GM18873 (cell line): Measurements from ENCODE around the gene DNM2.
"Not testable (repeated sequence)": the region's sequence is repeated elsewhere in the genome, so short reads cannot be mapped to it uniquely, and the experiment has no call there.

ENCODE experiments used
- ATAC-seq: cut with Tn5 transposase; IDR thresholded peaks from one replicate; pipeline ENCODE4 v1.9.1; 2021; ENCODE audit warnings: mild to moderate bottlenecking, moderate library complexity, moderate number of reproducible peaks; ENCODE audit not compliant: unreplicated experiment, low FRiP score

DNM2 gene

DNA sequence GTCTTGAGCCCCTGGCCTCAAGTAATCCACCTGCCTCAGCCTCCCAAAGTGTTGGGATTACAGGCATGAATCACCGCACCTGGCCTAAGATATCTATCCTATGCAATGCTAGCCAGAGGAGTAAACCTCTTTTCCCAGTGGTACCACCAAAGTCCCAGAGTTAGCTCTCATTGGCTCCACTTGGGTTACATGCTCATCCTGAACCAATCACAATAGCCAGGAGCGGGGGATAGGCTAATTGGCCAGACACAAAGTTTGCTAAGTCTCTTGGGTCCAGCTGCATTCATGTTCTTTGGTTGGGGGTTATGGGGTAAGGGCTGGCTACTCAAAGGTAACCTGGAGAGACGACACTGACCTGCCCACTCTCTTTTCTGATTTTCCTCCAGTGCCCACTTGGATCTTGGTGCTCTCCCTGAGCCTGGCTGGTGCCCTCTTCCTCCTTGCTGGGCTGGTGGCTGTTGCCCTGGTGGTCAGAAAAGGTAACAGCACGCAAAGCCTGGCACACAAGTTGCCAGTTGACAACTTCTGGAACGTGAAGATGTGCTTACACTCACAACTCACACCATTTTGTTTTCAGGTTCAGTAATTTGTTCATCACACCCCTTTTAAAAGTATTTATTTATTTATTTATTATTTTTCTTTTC is 138.1 kb downstream of the DNM2 start:
- ATAC-seq: no peak

DNA sequence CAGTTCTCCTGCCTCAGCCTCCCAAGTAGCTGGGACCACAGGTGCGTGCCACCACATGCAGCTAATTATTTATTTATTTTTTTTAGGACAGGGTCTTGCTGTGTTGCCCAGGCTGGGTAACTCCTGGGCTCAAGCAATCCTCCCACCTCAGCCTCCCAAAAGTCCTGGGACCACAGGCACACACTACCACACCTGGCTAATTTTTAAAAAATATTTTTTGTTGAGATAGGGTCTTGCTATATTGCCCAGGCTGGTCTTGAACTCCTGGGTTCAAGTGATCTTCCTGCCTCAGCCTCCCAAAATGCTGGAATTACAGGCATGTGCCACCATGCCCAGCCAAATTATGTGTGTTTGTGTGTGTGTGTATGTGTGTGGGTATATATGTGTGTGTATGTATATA is 139.0 kb downstream of the DNM2 start:
- ATAC-seq: not testable (repeated sequence)

DNA sequence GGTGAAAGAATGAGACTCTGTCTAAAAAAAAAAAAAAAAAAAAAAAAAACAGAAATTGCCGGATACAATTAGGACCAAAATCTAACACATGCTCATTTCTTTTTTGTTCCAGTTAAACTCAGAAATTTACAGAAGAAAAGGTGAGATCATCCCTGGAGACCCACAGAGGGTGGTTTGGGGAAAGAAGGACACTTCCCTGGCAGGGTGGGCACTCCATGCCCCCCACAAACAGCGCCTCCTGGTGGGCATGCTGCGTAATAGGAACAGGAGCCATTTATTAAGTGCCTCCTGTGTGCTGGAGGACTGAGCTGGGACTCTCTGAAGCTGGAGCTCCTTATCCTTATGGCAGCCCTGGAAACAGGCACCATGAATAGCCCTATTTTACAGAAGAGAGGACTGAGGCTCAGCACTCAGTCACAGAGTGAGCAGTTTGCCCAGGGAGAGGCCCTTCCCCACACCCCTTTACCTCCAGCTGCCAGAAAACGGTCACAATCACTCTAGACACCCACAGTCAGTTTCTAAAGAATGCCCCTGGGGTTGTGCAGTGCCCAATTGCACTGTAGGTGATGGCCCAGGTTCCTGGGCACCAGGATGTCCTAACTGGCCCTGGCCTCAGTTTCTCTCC is 140.4 kb downstream of the DNM2 start:
- no peak for ATAC-seq

DNA sequence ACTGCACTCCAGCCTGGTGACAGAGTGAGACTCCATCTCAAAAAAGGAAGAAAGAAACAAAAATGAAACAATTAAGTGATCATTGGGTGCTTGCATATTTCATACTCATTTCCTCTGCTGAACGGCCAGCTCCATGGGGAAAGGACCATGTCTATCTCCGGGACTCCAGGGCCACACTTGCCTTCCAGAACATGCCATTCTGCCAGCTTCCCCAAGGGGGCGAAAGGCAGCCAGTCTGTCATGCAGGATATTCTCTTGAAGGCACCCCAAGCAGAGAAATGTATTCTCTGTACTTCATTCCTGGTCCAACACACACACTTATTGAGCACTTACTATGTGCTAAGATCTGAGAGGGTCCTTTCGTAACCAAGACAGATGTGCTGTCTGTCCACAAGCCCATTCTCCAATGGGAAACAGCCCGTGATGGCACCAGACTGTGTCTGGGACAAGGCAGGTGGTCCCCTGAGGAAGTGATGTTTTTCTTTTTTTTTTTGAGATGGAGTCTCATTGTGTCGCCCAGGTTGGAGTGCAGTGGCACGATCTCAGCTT is 143.3 kb downstream of the DNM2 start:
- no peak for ATAC-seq

DNA sequence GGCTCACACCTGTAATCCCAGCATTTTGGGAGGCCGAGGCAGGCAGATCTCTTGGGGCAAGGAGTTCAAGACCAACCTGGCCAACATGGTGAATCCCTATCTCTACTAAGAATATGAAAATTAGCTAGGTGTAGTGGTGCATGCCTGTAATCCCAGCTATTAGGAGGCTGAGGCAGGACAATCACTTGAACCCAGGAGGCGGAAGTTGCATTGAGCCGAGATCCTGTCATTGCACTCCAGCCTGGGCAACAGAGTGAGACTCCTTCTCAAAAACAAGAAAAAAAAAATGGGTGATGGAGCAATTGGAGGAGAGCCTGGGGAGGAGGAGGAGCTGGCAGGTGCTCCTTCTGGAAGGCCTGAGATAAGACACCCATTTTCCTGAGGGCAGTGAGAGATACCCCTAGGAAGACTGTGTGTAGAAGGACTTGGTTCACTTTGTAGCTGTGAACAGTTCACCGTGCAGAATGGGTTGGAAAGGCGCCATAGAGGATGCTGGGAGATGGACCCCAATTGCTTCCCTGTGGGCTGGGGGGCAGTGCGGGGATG is 144.8 kb downstream of the DNM2 start:
- ATAC-seq: no peak

DNA sequence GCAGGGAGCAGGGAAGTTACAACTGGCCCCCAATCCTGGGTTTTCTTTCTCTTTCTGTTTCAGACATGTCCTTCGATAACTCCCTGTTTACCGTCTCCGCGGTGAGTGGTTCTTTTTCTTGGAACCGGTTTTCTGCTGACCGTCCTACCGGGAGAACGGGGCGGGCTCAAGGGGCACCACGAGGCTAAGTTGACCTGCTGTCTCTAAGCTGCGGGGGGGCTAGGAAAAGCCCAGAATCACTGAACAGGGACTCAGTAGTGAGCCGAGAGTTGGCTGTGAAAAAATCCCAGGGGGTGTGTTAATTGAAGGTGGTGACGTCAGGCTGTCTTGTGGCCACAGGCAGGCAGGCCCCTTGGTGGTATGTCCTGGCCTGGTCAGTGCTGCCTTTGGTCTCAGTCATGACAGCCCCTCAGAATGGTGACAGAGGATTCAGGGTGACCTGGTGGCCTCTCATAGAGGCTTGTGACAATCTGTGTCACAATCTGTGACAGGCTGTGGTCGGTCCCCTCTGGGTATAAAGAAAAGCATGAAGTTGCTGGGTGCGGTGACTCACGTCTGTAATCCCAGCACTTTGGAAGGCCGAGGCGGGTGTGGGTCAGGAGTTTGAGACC is 145.3 kb downstream of the DNM2 start:
- no peak for ATAC-seq

DNA sequence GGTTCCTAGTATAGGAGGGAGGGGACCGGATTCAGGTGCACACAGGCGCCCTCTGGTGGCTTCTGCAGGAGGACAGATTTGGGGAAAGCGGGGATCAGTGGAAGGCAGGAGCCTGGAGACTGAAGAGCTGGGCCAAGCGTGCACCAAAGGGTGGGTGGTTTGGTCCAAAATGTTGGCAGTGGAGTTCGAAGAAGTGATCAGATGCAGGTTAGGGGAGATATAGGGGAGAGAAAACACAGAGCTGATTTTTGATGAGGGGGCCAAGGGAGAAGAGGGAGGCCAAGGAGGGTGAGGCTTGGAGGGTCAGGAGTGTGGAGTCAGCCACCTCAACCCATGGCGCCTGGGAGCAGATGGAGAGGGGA is 146.6 kb downstream of the DNM2 start:
- ATAC-seq: no peak

DNA sequence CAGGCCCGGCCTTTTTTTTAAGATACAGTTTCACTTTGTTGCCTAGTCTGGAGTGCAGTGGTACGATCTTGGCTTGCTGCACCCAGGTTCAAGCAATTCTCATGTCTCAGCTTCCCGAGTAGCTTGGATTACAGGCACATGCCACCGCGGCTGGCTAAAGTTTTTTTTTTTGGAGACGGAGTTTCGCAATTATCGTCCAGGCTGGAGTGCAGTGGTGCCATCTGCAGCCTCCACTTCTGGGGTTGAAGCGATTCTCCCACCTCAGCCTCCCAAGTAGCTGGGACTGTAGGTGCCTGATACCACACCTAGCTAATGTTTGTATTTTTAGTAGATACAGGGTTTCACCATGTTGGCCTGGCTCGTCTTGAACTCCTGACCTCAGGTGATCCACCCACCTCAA is 148.6 kb downstream of the DNM2 start:
- ATAC-seq: no peak

DNA sequence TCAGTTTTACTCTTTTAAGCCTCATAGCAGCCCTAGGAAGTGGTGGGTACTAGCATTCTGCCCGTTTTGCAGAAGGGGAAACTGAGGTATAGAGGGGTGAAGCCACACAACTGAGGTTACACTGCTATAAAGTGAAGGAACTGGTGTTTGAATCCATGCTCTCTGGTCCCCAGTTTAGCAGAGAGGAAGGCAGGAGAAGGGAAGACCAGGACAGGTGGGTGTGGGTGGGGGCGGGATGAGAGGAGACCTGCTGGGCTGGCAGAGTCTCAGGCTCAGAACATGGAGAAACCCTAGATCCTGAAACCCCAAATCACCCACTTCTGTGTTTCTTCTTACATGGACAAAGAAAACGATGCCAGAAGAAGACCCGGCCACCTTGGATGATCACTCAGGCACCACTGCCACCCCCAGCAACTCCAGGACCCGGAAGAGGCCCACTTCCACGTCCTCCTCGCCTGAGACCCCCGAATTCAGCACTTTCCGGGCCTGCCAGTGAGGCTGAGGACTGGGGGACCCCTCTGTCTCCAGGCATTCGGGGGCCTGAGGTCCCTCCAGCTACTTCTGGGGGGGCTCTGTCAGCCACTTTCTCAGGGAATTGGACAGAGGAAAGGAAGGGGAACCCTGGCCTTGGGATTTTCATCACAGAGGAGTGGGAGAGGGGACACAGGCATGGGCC is 151.1 kb downstream of the DNM2 start:
- ATAC-seq: no peak

DNA sequence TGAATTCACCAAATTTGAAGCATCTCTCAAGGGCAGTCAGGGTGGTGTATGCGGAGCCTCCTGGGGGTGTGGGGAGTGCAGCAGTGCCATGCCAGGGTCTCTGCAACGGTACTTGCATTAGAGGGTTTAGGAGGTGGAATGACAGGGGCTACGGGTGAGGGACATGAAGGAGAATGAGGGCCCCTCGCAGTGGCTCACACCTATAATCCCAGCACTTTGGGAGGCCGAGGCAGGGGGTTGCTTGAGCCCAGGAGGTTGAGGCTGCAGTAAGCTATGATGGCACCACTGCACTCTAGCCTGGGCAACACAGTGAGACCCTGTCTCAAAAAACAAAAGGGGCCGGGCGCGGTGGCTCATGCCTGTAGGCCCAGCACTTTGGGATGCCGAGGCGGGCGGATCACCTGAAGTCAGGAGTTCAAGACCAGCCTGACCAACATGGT is 152.0 kb downstream of the DNM2 start:
- not testable (repeated sequence) for ATAC-seq

DNA sequence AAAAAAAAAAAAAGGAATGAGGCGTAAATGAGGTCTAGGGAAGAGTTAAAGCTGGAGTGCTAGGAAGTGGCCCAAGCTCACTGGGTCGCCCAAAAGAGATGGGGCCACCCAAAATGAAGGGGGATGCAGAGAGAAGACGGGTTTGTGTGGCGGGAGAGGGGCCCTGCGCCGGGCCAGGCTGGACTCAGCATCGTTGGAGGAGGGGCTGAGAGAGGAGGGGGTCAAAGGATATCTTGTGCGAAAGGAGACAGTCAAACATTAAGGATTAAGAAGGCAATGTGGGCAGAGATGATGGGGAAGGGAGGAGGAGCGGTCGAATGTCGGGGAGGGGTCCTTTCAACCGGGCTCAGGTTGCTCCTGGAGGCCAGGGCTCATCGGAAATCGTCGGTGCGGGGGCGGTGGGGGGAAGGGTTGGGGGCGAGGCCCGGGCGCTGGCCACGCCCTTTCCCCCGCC is 152.6 kb downstream of the DNM2 start:
- ATAC-seq: no peak

DNA sequence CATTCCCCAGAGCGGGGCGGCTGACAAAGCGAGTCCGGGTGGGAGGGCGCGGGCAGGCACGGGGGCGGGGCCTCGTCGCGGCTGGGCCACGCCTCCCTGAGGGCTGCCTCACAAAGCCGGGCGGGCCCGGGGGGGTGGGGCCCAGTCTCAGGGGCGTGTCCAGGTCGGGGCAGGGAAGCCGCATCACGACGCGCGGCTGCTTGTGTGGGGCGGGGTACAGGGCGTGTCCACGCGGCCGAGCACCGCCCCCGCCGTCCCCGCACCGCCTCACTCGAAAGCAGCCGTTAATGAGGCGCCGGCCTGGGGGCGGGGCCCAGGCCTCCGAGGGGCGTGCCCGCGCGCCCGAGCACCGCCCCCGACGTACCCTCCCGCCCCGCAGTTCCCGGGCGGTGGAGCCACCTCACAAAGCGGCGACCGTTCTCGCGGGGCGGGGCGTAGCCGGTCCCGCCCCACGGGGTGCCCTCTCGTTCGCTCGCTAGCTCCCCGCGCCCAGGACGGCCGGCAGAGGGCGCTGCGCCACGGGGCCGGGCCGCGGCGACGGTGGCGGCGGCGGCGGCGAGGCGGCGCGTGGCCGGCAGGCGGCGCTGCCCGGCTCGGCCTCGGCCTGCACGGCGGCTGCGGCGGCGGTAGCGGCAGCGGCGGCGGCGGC is 153.2 kb downstream of the DNM2 start, which contains the start of gene CARM1:
Gene CARM1 (plus strand): TSS at position 599 of the 649 bp plus-strand sequence. CDS start 150 bp downstream, outside the sequence.
- peak; percentile 60 for ATAC-seq

DNA sequence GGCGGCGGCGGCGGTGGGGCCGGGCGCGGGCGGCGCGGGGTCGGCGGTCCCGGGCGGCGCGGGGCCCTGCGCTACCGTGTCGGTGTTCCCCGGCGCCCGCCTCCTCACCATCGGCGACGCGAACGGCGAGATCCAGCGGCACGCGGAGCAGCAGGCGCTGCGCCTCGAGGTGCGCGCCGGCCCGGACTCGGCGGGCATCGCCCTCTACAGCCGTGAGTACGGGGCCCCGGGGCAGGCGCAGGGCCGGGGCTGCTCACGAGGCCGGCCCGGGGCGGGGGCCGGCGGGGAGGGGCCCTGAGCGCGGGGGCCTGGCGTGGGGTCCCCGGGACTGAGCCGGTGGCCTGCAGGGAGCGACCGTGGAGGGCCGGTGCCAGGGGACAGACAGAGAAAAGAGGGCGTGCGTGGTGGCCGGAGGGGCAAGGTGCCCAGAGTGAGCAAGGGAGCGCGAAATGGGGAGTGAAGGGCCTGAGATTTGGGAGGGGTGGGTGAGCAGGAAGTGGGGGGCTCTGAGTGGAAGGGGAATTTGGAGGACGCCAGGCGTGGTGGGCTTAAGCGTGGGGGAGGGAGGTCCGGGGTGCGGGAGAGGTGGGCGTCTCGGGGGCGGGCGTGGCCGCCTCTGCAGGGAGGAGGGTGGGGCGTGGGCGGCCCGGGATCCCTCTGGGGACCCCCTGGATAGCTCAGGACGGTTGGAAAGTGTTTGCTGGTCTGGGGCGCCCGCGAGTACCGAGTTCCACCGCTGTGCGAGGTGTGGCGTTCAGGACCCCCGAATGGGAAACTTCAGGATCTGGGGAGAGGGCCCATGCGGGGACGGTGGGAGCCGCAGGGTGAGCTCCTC is 154.0 kb downstream of the DNM2 start:
- ATAC-seq: peak; percentile 10

DNA sequence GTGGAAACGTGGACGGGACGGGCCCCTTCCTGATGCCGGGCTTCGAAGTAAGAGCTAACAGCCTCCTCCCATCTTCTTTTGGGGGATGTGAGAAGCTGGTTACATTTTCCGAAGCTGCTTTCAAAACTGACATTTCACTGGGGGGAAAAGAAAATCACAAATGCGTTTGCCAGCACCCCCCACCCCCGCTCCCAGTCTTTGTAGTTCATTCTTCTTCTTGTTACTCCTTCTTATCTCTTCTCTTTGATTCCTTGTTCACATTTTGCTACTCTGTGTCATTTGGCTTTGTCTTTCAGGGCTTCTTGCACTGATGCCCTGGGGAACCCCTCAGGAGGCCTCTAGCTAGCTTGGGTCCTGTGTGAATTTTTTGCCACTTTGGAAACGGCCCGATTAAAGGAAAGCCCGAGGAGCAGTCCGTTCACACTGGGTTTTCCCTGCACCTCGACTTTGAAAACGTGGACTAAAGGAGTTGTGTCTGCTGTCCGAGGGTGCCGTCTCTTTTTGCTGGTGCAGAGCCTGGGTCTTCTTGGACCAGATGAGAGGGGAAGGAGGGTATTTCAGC is 154.7 kb downstream of the DNM2 start:
- no peak for ATAC-seq

DNA sequence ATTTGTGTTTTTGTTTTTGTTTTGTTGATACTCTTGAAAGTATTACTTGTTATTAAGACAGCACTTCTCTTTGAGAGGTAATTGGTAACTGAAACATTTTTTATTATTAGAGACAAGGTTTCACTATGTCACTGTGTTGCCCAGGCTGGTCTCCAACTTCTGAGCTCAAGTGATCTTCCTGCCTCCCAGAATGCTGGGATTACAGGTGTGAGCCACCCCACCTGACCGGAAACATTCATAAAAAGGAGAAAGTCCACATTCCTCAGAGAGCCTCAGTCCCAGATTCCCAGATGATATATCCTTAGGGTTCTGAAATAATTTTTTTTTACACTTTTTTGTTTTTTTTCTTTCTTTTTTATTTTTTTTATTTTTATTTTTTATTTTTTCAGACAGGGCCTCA is 156.1 kb downstream of the DNM2 start:
- no peak for ATAC-seq

DNA sequence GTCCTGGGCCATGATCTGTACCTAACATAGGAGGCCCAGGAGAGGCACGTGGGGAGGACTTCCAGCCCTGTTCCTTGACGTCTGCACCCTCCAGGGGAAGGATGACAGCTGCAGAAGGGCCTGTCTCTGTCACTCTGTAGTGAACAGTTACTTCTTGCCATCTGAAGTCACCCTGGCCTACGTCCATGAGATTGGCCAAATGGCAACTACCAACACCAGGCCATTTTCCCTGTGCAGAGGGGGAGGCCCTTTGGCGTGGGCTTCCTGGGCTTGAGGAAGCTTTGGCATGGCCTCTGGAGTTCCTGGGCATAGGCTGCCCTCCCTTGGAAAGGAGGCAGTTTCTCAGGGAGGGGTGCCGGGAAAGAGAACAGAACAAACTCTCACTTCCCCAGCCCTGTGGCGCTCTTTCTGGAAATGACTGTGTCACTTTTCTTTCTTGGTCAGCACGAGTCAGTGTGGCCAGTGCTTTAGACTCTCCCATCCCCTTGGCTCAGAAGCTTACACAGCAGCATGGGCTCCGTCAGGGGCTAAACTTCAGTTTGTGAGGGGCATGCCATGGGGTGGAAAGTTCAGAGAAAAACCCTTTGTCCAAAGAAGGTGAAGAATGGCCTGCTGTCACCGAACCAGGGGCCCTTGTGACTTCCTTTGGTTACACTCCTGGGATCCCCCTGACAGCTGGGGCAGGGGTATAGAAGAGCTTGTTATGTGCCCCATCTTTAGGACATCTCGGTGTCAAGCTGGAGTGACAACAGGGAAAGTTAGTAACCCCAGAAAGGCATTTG is 158.8 kb downstream of the DNM2 start:
- ATAC-seq: peak; percentile 32

DNA sequence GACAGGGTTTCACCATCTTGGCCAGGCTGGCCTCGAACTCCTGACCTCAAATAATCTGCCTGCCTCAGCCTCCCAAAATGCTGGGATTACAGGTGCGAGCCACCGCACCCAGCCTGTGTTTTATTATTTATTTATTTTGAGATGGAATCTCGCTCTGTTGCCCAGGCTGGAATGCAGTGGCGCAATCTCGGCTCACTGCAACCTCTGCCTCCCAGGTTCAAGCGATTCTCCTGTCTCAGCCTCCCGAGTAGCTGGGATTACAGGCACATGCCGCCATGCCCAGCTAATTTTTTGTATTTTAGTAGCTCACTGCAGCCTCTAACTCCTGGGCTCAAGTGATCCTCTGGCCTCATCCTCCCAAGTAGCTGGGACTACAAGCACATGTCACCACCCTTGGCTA is 159.7 kb downstream of the DNM2 start:
- ATAC-seq: not testable (repeated sequence)

DNA sequence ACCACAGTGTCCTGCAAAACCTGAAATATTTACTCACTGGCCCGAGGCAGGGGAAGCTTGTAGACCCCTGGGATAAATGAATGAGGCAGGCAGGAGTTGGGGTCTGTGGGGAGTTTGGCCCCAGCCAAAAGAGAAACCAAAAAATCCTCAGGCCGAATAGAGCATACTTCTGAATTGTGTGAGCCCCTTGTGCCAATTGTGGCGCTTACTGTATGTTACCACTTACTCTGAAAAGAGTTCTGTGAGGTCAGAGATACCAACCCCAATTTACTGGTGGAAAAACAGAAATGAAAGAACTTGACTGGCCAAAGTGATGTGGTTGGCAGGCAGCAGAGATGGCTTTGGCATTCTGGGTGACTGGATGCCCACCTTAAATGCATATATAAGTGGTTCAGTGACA is 160.4 kb downstream of the DNM2 start:
- ATAC-seq: no peak
